Esophagus squamous epithelium (tissue), 5 donors: ENCODE measurements around the gene SH3BP5. TPM values are rescaled to one million over a fixed set of nuclear protein-coding genes. Genes with fewer than 3 reads are reported as not detected.

Source experiments
- DNase-seq: peaks from one replicate; lab custom pipeline; 2025; lab: John Stamatoyannopoulos, UW
- H3K27ac ChIP-seq, 4 donors: fragments of 200-600 bp; sonication (generic); one replicate each; pipeline ENCODE4 v1.5.1; 2016 to 2019; ENCODE audit warnings: mild to moderate bottlenecking in 1 of 4
- H3K27me3 ChIP-seq, 4 donors: fragments of 200-600 bp; sonication (generic); 1 replicate in 3 of 4; 2 replicates in 1 of 4; pipeline versions ENCODE4 v1.5.1 to v1.6.0; 2017 to 2021; ENCODE audit warnings: antibody characterized with exemption in 1 of 4
- H3K36me3 ChIP-seq, 3 donors: fragments of 200-600 bp; sonication (generic); one replicate each; pipeline ENCODE4 v1.5.1; 2016 to 2019
- H3K4me1 ChIP-seq, 3 donors: fragments of 200-600 bp; sonication (generic); one replicate each; pipeline ENCODE4 v1.5.1; 2017 to 2019
- H3K4me3 ChIP-seq, 4 donors: fragments of 200-600 bp; sonication (generic); 1 replicate in 3 of 4; 2 replicates in 1 of 4; pipeline ENCODE4 v1.5.1; 2016 to 2019; ENCODE audit warnings: mild to moderate bottlenecking in 2 of 4, moderate library complexity in 1 of 4
- H3K9me3 ChIP-seq, 3 donors: fragments of 200-600 bp; sonication (generic); one replicate each; pipeline ENCODE4 v1.5.1; 2016 to 2019
- POLR2A ChIP-seq, 4 donors: fragments of 450-650 bp; IDR thresholded peaks; one replicate each; pipeline ENCODE4 v1.6.1; 2017; ENCODE audit warnings: antibody characterized with exemption in 4 of 4, mild to moderate bottlenecking in 4 of 4, moderate library complexity in 3 of 4
- WGBS, 2 donors: methylation state at CpG; one replicate each; pipeline ENCODE4 v1.1.5; 2018; 5-methylcytosine and 5-hydroxymethylcytosine counted together
- intact Hi-C: fragments of 100-400 bp; cut with DNase I; formaldehyde crosslinking; loops from one replicate; pipeline ENCODE4 v1.15.0; 2022
- total RNA-seq, 4 donors: library from RNA; depleted of rRNA; stranded (reverse); fragments of >200 nt; gene quantifications; one replicate each; pipeline ENCODE4 v1.1.0, GENCODE V29; 2016
- TF ChIP-seq, protein P1 (sequence below), 6 experiments: fragments of 450-650 bp in 4 of 6; fragments of 200-600 bp in 2 of 6; sonication (generic) in 2 of 6; IDR thresholded peaks; one replicate each; pipeline ENCODE4 v1.5.1; 2016 to 2019; ENCODE audit warnings: antibody characterized with exemption in 6 of 6, mild to moderate bottlenecking in 4 of 6, moderate library complexity in 4 of 6
- donor health status: DM: yes; HTN: yes; CAD: no.

SH3BP5 gene
- total RNA-seq, 4 donors from 2014 or later: 8.5 to 33.8 (median 18.0) TPM

GRCh38 chr3:15263926-15264325 is 68.5 kb downstream of the SH3BP5 start:
- peaks cover 0 to 50% (median 9%) of the 10 kb centered on the region in 3 donors for H3K36me3 ChIP-seq
- H3K27ac ChIP-seq: no peak overlapping the region
- intact Hi-C loops: no loop called here
- no peak for DNase-seq
- peaks cover 4 to 39% (median 13%) of the 10 kb centered on the region in 3 donors for H3K4me1 ChIP-seq
- no peaks in the 10 kb centered on the region for H3K9me3 ChIP-seq
- no peak for TF ChIP-seq POLR2A (IDR thresholded peaks at IDR 0.05)
- TF ChIP-seq, protein P1, sequence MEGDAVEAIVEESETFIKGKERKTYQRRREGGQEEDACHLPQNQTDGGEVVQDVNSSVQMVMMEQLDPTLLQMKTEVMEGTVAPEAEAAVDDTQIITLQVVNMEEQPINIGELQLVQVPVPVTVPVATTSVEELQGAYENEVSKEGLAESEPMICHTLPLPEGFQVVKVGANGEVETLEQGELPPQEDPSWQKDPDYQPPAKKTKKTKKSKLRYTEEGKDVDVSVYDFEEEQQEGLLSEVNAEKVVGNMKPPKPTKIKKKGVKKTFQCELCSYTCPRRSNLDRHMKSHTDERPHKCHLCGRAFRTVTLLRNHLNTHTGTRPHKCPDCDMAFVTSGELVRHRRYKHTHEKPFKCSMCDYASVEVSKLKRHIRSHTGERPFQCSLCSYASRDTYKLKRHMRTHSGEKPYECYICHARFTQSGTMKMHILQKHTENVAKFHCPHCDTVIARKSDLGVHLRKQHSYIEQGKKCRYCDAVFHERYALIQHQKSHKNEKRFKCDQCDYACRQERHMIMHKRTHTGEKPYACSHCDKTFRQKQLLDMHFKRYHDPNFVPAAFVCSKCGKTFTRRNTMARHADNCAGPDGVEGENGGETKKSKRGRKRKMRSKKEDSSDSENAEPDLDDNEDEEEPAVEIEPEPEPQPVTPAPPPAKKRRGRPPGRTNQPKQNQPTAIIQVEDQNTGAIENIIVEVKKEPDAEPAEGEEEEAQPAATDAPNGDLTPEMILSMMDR (IDR thresholded peaks at IDR 0.05): no peak
- 79 to 80% methylated on average over 2 of the region's 2 CpGs for WGBS, 2 donors
- H3K27me3 ChIP-seq: no peaks in the 10 kb centered on the region
- H3K4me3 ChIP-seq: no peak overlapping the region

- H3K27ac ChIP-seq: no peak overlapping the region
- peaks cover 0 to 58% (median 9%) of the 10 kb centered on the region in 3 donors for H3K36me3 ChIP-seq
- intact Hi-C loops: no loop called here
- peaks cover under 1 to 30% (median 5%) of the 10 kb centered on the region in 3 donors for H3K4me1 ChIP-seq
- H3K27me3 ChIP-seq: no peaks in the 10 kb centered on the region
- TF ChIP-seq, protein P1 (IDR thresholded peaks at IDR 0.05): no peak
- no peak for TF ChIP-seq POLR2A (IDR thresholded peaks at IDR 0.05)
- WGBS, 2 donors: 76 to 80% methylated on average over 4 of the region's 4 CpGs
- H3K4me3 ChIP-seq: no peak overlapping the region
- H3K9me3 ChIP-seq: no peaks in the 10 kb centered on the region
- DNase-seq: no peak
These were observed 69.3 kb downstream of the SH3BP5 start for GRCh38 chr3:15263120-15263519.

DNA sequence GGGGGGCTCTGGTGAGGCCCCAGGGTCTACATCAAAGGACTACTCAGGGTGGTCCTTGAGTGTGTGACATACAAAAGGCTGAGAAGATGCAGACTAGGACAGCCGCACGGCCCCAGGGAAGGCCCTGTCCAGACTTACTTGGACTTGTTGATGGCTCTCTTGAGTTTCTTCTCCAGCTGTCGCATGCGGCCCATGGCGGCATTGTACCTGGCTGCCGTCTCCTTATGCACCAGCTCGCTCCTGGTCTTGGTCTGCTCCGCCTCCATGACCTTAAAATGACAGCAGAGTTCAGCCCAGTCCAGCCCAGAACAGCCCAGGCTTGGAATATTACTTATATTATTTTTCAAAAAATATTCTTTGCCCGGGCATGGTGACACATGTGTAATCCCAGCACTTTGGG is 70.4 kb downstream of the SH3BP5 start:
- WGBS, 2 donors: 94 to 96% methylated on average over 8 to 9 of the region's 9 CpGs

GRCh38 chr3:15261274-15261673 is 71.1 kb downstream of the SH3BP5 start:
- Histone ChIP-seq H3K9me3 (no peaks in the 10 kb centered on the region), H3K27ac (no peak overlapping the region), H3K27me3 (no peaks in the 10 kb centered on the region), H3K36me3 (peaks cover 9 to 70% (median 16%) of the 10 kb centered on the region in 3 donors), H3K4me3 (no peak overlapping the region), H3K4me1 (peaks cover 0 to 24% (median 3%) of the 10 kb centered on the region in 3 donors)
- intact Hi-C loops: no loop called here
- TF ChIP-seq, protein P1 (IDR thresholded peaks at IDR 0.05): no peak
- TF ChIP-seq POLR2A (IDR thresholded peaks at IDR 0.05): no peak
- no peak for DNase-seq

More for the DNA sequence above, 70.4 kb downstream of the SH3BP5 start:
- TF ChIP-seq, protein P1 (IDR thresholded peaks at IDR 0.05): no peak
- no peak for TF ChIP-seq POLR2A (IDR thresholded peaks at IDR 0.05)
- no peaks in the 10 kb centered on the region for H3K27me3 ChIP-seq
- intact Hi-C loops: no loop called here
- no peaks in the 10 kb centered on the region for H3K9me3 ChIP-seq
- H3K36me3 ChIP-seq: peaks cover 4 to 69% (median 10%) of the 10 kb centered on the region in 3 donors
- H3K27ac ChIP-seq: no peak overlapping the region
- no peak for DNase-seq
- H3K4me1 ChIP-seq: peaks cover 0 to 24% (median 3%) of the 10 kb centered on the region in 3 donors
- H3K4me3 ChIP-seq: no peak overlapping the region

DNA sequence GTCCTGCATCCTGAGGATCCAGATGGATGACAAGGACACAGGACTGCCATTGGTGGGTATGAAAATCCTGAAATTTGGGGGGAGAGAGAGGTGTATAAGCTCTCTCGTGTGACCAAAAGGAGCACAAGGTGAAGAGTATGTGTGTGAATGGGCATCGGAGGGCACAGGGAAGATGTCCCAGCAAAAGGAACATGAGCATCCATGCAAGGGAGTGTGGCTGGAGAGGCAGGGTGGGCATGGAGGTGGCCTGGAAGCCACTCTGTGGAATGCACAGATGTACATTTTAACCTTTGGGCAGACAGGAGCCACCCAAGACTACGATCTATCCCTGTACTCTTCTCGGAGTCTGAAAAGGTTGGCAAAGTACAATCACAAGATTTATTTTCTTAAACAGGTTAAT is 71.9 kb downstream of the SH3BP5 start:
- H3K36me3 ChIP-seq: peaks cover 16 to 70% (median 17%) of the 10 kb centered on the region in 3 donors
- intact Hi-C loops: no loop called here
- H3K9me3 ChIP-seq: no peaks in the 10 kb centered on the region
- peaks cover 0 to 24% (median 3%) of the 10 kb centered on the region in 3 donors for H3K4me1 ChIP-seq
- DNase-seq: no peak
- no peak overlapping the region for H3K4me3 ChIP-seq
- H3K27ac ChIP-seq: no peak overlapping the region
- 73 to 85% methylated on average over 3 to 4 of the region's 4 CpGs for WGBS, 2 donors
- TF ChIP-seq, protein P1 (IDR thresholded peaks at IDR 0.05): no peak
- no peak for TF ChIP-seq POLR2A (IDR thresholded peaks at IDR 0.05)
- no peaks in the 10 kb centered on the region for H3K27me3 ChIP-seq
